COLO668 (cell line): ENCODE measurements around the gene KLHDC7A.
A peak's percentile ranks its signal among the peaks of the same experiment; 100 is the strongest.

Experiments
- DNase-seq: peaks from one replicate; lab custom pipeline; 2025; ENCODE audit not compliant: unreplicated experiment; lab: John Stamatoyannopoulos, UW

KLHDC7A gene

GRCh38 chr1:18470671-18471355 is 9.9 kb upstream of the KLHDC7A start:
- no peak for DNase-seq

GRCh38 chr1:18473195-18473815 is 7.4 kb upstream of the KLHDC7A start:
- no peak for DNase-seq

GRCh38 chr1:18474559-18475175 is 6.1 kb upstream of the KLHDC7A start:
- no peak for DNase-seq

GRCh38 chr1:18475234-18475905 is 5.4 kb upstream of the KLHDC7A start:
- no peak for DNase-seq

- DNase-seq, result no peak
Measured at GRCh38 chr1:18479454-18479853, 1.3 kb upstream of the KLHDC7A start.

- peak; percentile 60 for DNase-seq
Measured at GRCh38 chr1:18481190-18481920, 625 bp downstream of the KLHDC7A start.

- DNase-seq, result peak; percentile 55
Measured at GRCh38 chr1:18481921-18482701, 1.4 kb downstream of the KLHDC7A start.

GRCh38 chr1:18482721-18483425 is 2.1 kb downstream of the KLHDC7A start:
- no peak for DNase-seq

GRCh38 chr1:18484276-18484675 is 3.5 kb downstream of the KLHDC7A start:
- DNase-seq, result no peak

GRCh38 chr1:18484721-18485120 is 4.0 kb downstream of the KLHDC7A start:
- DNase-seq, result no peak

GRCh38 chr1:18485227-18485626 is 4.5 kb downstream of the KLHDC7A start:
- no peak for DNase-seq

- DNase-seq, result no peak
Measured at GRCh38 chr1:18486195-18486594, 5.5 kb downstream of the KLHDC7A start.

- DNase-seq, result no peak
Measured at GRCh38 chr1:18489417-18490143, 8.8 kb downstream of the KLHDC7A start.

- no peak for DNase-seq
Measured at GRCh38 chr1:18491168-18491567, 10.4 kb downstream of the KLHDC7A start.

- no peak for DNase-seq
Measured at GRCh38 chr1:18494304-18494703, 13.6 kb downstream of the KLHDC7A start.

- DNase-seq, result no peak
Measured at GRCh38 chr1:18495635-18496034, 14.9 kb downstream of the KLHDC7A start.

- DNase-seq, result no peak
Measured at GRCh38 chr1:18496056-18496455, 15.3 kb downstream of the KLHDC7A start.

GRCh38 chr1:18496497-18497235 is 15.9 kb downstream of the KLHDC7A start:
- no peak for DNase-seq
